Activated CD4-positive, CD25-positive, alpha-beta regulatory T cell treated with anti-CD3 and anti-CD28 coated beads, Interleukin-2, amount 50 U/mL, for 72 hours (primary cell): ENCODE data around the gene ITGA2.

Source experiments
- DNase-seq: peaks from one replicate; pipeline ENCODE4 v3.0.0; 2021

Gene ITGA2

GRCh38 chr5:53066088-53066487 lies 76.9 kb downstream of the ITGA2 start:
- DNase-seq = no peak

GRCh38 chr5:53067641-53068040 lies 78.5 kb downstream of the ITGA2 start:
- DNase-seq = no peak

GRCh38 chr5:53068291-53068836 lies 79.2 kb downstream of the ITGA2 start:
- DNase-seq = no peak

GRCh38 chr5:53069626-53070025 lies 80.5 kb downstream of the ITGA2 start:
- DNase-seq = no peak

GRCh38 chr5:53071298-53071697 lies 82.1 kb downstream of the ITGA2 start:
- no peak for DNase-seq

- DNase-seq = no peak
These were observed 82.6 kb downstream of the ITGA2 start for GRCh38 chr5:53071738-53072137.

GRCh38 chr5:53073348-53073747 lies 84.2 kb downstream of the ITGA2 start:
- no peak for DNase-seq

GRCh38 chr5:53076014-53076583 lies 86.9 kb downstream of the ITGA2 start:
- no peak for DNase-seq

- no peak for DNase-seq
These were observed 91.1 kb downstream of the ITGA2 start for GRCh38 chr5:53080271-53080670.

GRCh38 chr5:53083927-53084326 lies 94.8 kb downstream of the ITGA2 start:
- no peak for DNase-seq

GRCh38 chr5:53084546-53085255 lies 95.5 kb downstream of the ITGA2 start:
- DNase-seq = no peak

GRCh38 chr5:53087171-53087570 lies 98.0 kb downstream of the ITGA2 start:
- no peak for DNase-seq

- no peak for DNase-seq
These were observed 98.5 kb downstream of the ITGA2 start for GRCh38 chr5:53087621-53088121.

GRCh38 chr5:53089481-53089991 lies 100.4 kb downstream of the ITGA2 start:
- DNase-seq = no peak

GRCh38 chr5:53090229-53090628 lies 101.1 kb downstream of the ITGA2 start:
- DNase-seq = no peak

GRCh38 chr5:53091289-53091688 lies 102.1 kb downstream of the ITGA2 start:
- no peak for DNase-seq

GRCh38 chr5:53092242-53092641 lies 103.1 kb downstream of the ITGA2 start:
- DNase-seq = no peak

GRCh38 chr5:53095217-53095616 lies 106.1 kb downstream of the ITGA2 start:
- DNase-seq = no peak

- DNase-seq = peak; percentile 54
These were observed 106.9 kb downstream of the ITGA2 start for GRCh38 chr5:53095931-53096525.

GRCh38 chr5:53099546-53099945 lies 110.4 kb downstream of the ITGA2 start:
- DNase-seq = no peak

GRCh38 chr5:53100606-53101005 lies 111.5 kb downstream of the ITGA2 start:
- DNase-seq = no peak

GRCh38 chr5:53105611-53106300 lies 116.6 kb downstream of the ITGA2 start:
- no peak for DNase-seq

- DNase-seq = no peak
These were observed 119.9 kb downstream of the ITGA2 start for GRCh38 chr5:53109056-53109442.
